ENCODE data around the gene LRP1B.

Gene LRP1B

GRCh38 chr2:141440072-141440635, 690.7 kb downstream of the LRP1B start:
- Histone ChIP-seq H3K36me3 (ENCODE audit: insufficient read depth, low read depth, low read length) (no peaks in the 10 kb centered on the region), H3K27me3 (ENCODE audit: insufficient read depth, low read length) (no peaks in the 10 kb centered on the region), H3K4me3 (ENCODE audit: low read length) (no peak overlapping the region), H3K9ac (ENCODE audit: low read depth, low read length) (no peak overlapping the region), H3K27ac (ENCODE audit: low read length) (no peak overlapping the region), H3K4me1 (ENCODE audit: insufficient read depth, low read length) (no peaks in the 10 kb centered on the region), H3K9me3 (ENCODE audit: insufficient read depth, low read depth, low read length) (no peaks in the 10 kb centered on the region)

- no peak overlapping the region for H3K27ac ChIP-seq (ENCODE audit: low read length)
- no peaks in the 10 kb centered on the region for H3K4me1 ChIP-seq (ENCODE audit: insufficient read depth, low read length)
- H3K36me3 ChIP-seq (ENCODE audit: insufficient read depth, low read depth, low read length): no peaks in the 10 kb centered on the region
- no peaks in the 10 kb centered on the region for H3K9me3 ChIP-seq (ENCODE audit: insufficient read depth, low read depth, low read length)
- H3K9ac ChIP-seq (ENCODE audit: low read depth, low read length): no peak overlapping the region
- H3K4me3 ChIP-seq (ENCODE audit: low read length): no peak overlapping the region
- H3K27me3 ChIP-seq (ENCODE audit: insufficient read depth, low read length): no peaks in the 10 kb centered on the region
Observed at GRCh38 chr2:141439524-141439923, 691.3 kb downstream of the LRP1B start.

DNA sequence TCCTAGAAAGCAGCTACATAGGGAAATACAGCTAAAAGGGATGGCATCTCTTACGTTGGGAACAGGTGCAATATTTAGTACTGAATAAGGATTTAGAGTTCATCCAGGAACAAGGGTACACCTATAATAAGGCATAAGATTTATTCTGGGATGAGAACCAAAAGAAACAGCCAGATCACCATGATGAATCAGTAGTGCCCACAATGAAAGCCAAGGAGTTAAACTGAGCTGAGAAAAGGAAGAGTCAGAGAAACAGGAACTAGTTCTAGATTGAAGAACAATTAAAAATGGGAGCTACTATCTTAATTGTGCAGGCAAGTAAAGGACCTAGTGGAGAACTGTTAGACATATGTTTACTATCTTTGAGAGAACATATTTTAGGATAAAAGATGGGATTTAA, 692.3 kb downstream of the LRP1B start:
- Histone ChIP-seq H3K27ac (ENCODE audit: low read length) (no peak overlapping the region), H3K9me3 (ENCODE audit: insufficient read depth, low read depth, low read length) (no peaks in the 10 kb centered on the region), H3K4me3 (ENCODE audit: low read length) (no peak overlapping the region), H3K36me3 (ENCODE audit: insufficient read depth, low read depth, low read length) (no peaks in the 10 kb centered on the region), H3K27me3 (ENCODE audit: insufficient read depth, low read length) (no peaks in the 10 kb centered on the region), H3K9ac (ENCODE audit: low read depth, low read length) (no peak overlapping the region), H3K4me1 (ENCODE audit: insufficient read depth, low read length) (no peaks in the 10 kb centered on the region)

GRCh38 chr2:141437521-141437920, 693.3 kb downstream of the LRP1B start:
- Histone ChIP-seq H3K36me3 (ENCODE audit: insufficient read depth, low read depth, low read length) (no peaks in the 10 kb centered on the region), H3K9ac (ENCODE audit: low read depth, low read length) (no peak overlapping the region)

GRCh38 chr2:141423124-141423523, 707.7 kb downstream of the LRP1B start:
- Histone ChIP-seq H3K9ac (ENCODE audit: low read depth, low read length) (no peak overlapping the region), H3K9me3 (ENCODE audit: insufficient read depth, low read depth, low read length) (no peaks in the 10 kb centered on the region), H3K27me3 (ENCODE audit: insufficient read depth, low read length) (no peaks in the 10 kb centered on the region), H3K4me3 (ENCODE audit: low read length) (no peak overlapping the region), H3K27ac (ENCODE audit: low read length) (no peak overlapping the region), H3K4me1 (ENCODE audit: insufficient read depth, low read length) (no peaks in the 10 kb centered on the region), H3K36me3 (ENCODE audit: insufficient read depth, low read depth, low read length) (no peaks in the 10 kb centered on the region)

More at GRCh38 chr2:141437521-141437920, 693.3 kb downstream of the LRP1B start:
- Histone ChIP-seq H3K27me3 (ENCODE audit: insufficient read depth, low read length) (no peaks in the 10 kb centered on the region), H3K27ac (ENCODE audit: low read length) (no peak overlapping the region), H3K4me1 (ENCODE audit: insufficient read depth, low read length) (no peaks in the 10 kb centered on the region), H3K4me3 (ENCODE audit: low read length) (no peak overlapping the region), H3K9me3 (ENCODE audit: insufficient read depth, low read depth, low read length) (no peaks in the 10 kb centered on the region)

DNA sequence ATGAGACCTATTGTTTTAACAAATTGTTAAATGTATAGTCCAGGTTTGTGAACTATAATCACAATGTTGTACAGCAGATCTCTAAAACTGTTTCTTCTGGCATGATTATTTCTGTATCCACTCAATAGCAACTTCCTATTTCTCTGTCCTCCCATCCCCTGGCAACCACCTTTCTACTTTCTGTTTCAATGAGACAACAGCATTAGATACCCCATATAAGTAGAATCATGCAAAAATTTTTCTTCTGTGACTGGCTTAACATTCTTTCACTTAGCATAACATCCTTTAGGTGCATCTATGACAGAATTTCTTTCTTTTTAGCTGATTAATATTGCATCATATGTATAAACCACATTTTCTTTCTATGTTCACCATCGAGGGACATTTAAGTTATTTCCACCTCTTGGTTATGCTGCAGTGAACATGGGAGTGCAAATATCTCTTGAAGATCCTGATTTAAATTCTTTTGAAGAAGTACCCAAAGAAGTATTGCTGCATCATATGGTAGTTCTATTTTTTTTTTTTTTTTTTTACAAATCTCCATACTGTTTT, 713.5 kb downstream of the LRP1B start:
- Histone ChIP-seq H3K27ac (ENCODE audit: low read length) (no peak overlapping the region), H3K9ac (ENCODE audit: low read depth, low read length) (no peak overlapping the region), H3K4me1 (ENCODE audit: insufficient read depth, low read length) (no peaks in the 10 kb centered on the region), H3K27me3 (ENCODE audit: insufficient read depth, low read length) (no peaks in the 10 kb centered on the region), H3K9me3 (ENCODE audit: insufficient read depth, low read depth, low read length) (no peaks in the 10 kb centered on the region), H3K36me3 (ENCODE audit: insufficient read depth, low read depth, low read length) (no peaks in the 10 kb centered on the region), H3K4me3 (ENCODE audit: low read length) (no peak overlapping the region)

DNA sequence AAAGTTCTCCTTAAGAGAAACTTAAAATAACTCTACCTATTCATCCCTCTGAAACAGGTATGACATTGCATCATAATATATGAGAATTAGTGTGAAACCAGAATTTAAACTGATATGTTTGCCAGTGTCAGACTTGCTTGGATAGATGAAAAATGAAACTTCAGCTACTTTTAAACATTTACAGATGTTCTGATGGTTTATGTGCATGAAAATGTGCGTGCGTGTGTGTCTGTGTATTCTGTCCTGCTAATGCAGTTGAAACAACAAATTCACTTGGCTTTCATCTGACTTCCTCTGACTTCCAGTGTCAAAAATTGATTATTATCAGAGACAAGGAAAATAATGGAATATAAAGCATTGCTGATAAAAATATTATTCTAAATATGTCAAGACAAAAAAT, 719.4 kb downstream of the LRP1B start:
- no peaks in the 10 kb centered on the region for H3K4me1 ChIP-seq (ENCODE audit: insufficient read depth, low read length)
- H3K9me3 ChIP-seq (ENCODE audit: insufficient read depth, low read depth, low read length): no peaks in the 10 kb centered on the region
- no peak overlapping the region for H3K4me3 ChIP-seq (ENCODE audit: low read length)
- no peaks in the 10 kb centered on the region for H3K27me3 ChIP-seq (ENCODE audit: insufficient read depth, low read length)
- no peaks in the 10 kb centered on the region for H3K36me3 ChIP-seq (ENCODE audit: insufficient read depth, low read depth, low read length)
- no peak overlapping the region for H3K27ac ChIP-seq (ENCODE audit: low read length)
- no peak overlapping the region for H3K9ac ChIP-seq (ENCODE audit: low read depth, low read length)

DNA sequence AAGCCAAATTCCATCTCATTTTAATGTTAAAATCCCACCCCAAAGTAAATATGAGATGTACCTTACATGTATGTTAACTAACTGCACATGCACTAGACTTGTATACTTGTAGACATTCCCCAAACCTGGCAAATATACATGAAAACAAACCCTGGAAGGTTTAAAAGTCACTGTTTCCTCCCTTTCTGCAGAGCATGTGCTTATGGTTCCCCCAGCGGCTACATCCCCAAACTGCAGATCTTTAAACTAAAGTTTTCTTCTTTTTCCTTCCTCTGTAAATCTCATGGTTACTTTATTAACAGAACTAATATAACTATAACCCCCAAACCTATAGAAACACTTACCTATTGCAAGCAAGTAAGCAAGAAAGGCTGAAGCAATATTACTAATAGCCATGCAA, 731.5 kb downstream of the LRP1B start:
- H3K27me3 ChIP-seq (ENCODE audit: insufficient read depth, low read length): no peaks in the 10 kb centered on the region
- H3K4me1 ChIP-seq (ENCODE audit: insufficient read depth, low read length): no peaks in the 10 kb centered on the region
- no peak overlapping the region for H3K9ac ChIP-seq (ENCODE audit: low read depth, low read length)
- no peaks in the 10 kb centered on the region for H3K36me3 ChIP-seq (ENCODE audit: insufficient read depth, low read depth, low read length)
- no peak overlapping the region for H3K27ac ChIP-seq (ENCODE audit: low read length)
- no peak overlapping the region for H3K4me3 ChIP-seq (ENCODE audit: low read length)
- no peaks in the 10 kb centered on the region for H3K9me3 ChIP-seq (ENCODE audit: insufficient read depth, low read depth, low read length)

GRCh38 chr2:141393214-141393545, 737.6 kb downstream of the LRP1B start:
- H3K4me3 ChIP-seq (ENCODE audit: low read length): no peak overlapping the region
- H3K9ac ChIP-seq (ENCODE audit: low read depth, low read length): no peak overlapping the region
- no peak overlapping the region for H3K27ac ChIP-seq (ENCODE audit: low read length)

DNA sequence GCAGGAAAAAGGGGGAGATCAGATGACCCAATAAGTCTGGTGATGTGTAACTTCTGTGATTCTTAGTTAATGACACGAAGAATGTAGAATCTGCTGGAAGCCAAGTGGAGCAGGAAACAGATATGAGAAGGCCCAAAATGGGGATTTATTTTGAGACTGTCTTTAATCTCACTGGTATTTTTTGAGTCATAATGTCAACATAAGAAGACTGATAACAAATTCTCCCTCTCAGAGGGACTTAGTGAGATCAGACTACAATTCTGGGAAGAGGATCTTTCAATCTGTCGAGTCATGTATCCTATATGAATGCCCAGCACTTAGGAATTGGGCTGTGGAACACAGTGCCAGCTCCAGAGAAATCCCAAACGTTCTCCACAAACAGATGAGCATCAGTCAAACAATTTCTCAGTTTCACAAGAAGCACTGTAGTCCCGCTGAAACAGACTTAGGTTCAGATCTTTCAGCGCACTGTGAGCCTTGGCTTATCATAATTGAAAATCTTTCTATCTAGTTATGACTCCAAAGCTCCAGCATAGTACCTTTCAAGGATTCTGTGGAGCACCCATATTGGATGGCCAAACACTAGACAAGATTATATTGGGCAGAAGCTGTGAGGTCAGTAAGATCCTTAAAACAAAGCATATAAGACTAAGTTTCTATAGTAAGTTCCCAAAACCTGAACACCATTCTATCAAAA, 738.2 kb downstream of the LRP1B start:
- Histone ChIP-seq H3K27me3 (ENCODE audit: insufficient read depth, low read length) (no peaks in the 10 kb centered on the region), H3K27ac (ENCODE audit: low read length) (no peak overlapping the region), H3K4me1 (ENCODE audit: insufficient read depth, low read length) (no peaks in the 10 kb centered on the region; the same call in 1 of the 2 replicates), H3K4me3 (ENCODE audit: low read length) (no peak overlapping the region), H3K9me3 (ENCODE audit: insufficient read depth, low read depth, low read length) (no peaks in the 10 kb centered on the region), H3K9ac (ENCODE audit: low read depth, low read length) (no peak overlapping the region), H3K36me3 (ENCODE audit: insufficient read depth, low read depth, low read length) (no peaks in the 10 kb centered on the region)

More at GRCh38 chr2:141393214-141393545, 737.6 kb downstream of the LRP1B start:
- H3K9me3 ChIP-seq (ENCODE audit: insufficient read depth, low read depth, low read length): no peaks in the 10 kb centered on the region
- no peaks in the 10 kb centered on the region for H3K36me3 ChIP-seq (ENCODE audit: insufficient read depth, low read depth, low read length)
- H3K4me1 ChIP-seq (ENCODE audit: insufficient read depth, low read length): no peaks in the 10 kb centered on the region; the same call in 1 of the 2 replicates
- no peaks in the 10 kb centered on the region for H3K27me3 ChIP-seq (ENCODE audit: insufficient read depth, low read length)

GRCh38 chr2:141386168-141386567, 744.6 kb downstream of the LRP1B start:
- Histone ChIP-seq H3K4me1 (ENCODE audit: insufficient read depth, low read length) (no peaks in the 10 kb centered on the region; the same call in 1 of the 2 replicates), H3K9ac (ENCODE audit: low read depth, low read length) (no peak overlapping the region), H3K27me3 (ENCODE audit: insufficient read depth, low read length) (no peaks in the 10 kb centered on the region), H3K4me3 (ENCODE audit: low read length) (no peak overlapping the region), H3K36me3 (ENCODE audit: insufficient read depth, low read depth, low read length) (no peaks in the 10 kb centered on the region), H3K9me3 (ENCODE audit: insufficient read depth, low read depth, low read length) (no peaks in the 10 kb centered on the region), H3K27ac (ENCODE audit: low read length) (no peak overlapping the region)

GRCh38 chr2:141384676-141385075, 746.1 kb downstream of the LRP1B start:
- no peaks in the 10 kb centered on the region for H3K36me3 ChIP-seq (ENCODE audit: insufficient read depth, low read depth, low read length)
- H3K4me3 ChIP-seq (ENCODE audit: low read length): no peak overlapping the region
- no peak overlapping the region for H3K27ac ChIP-seq (ENCODE audit: low read length)
- no peak overlapping the region for H3K9ac ChIP-seq (ENCODE audit: low read depth, low read length)
- H3K9me3 ChIP-seq (ENCODE audit: insufficient read depth, low read depth, low read length): no peaks in the 10 kb centered on the region
- no peaks in the 10 kb centered on the region; the same call in 1 of the 2 replicates for H3K4me1 ChIP-seq (ENCODE audit: insufficient read depth, low read length)
- H3K27me3 ChIP-seq (ENCODE audit: insufficient read depth, low read length): no peaks in the 10 kb centered on the region
